ENCODE data around the gene NFYC.
A peak's percentile ranks its signal among the peaks of the same experiment; 100 is the strongest.

NFYC gene

GRCh38 chr1:40780678-40781607 is 89.4 kb downstream of the NFYC start:
- H3K4me3 ChIP-seq (replicated peaks; ENCODE audit: low read depth, low read length), result no peak overlapping the region
- no peak for TF ChIP-seq CTCF (IDR thresholded peaks at IDR 0.05; ENCODE audit: low read depth, low read length, missing control alignments)
- DNase-seq (ENCODE audit: extremely low read depth, low read depth), result no peak

- no peak for TF ChIP-seq CTCF (IDR thresholded peaks at IDR 0.05; ENCODE audit: low read depth, low read length, missing control alignments)
- no peak for DNase-seq (ENCODE audit: extremely low read depth, low read depth)
- no peak overlapping the region for H3K4me3 ChIP-seq (replicated peaks; ENCODE audit: low read depth, low read length)
These were observed 90.1 kb downstream of the NFYC start for GRCh38 chr1:40781608-40781971.

GRCh38 chr1:40782371-40782956 is 91.0 kb downstream of the NFYC start:
- H3K4me3 ChIP-seq (replicated peaks; ENCODE audit: low read depth, low read length), result no peak overlapping the region
- TF ChIP-seq CTCF (IDR thresholded peaks at IDR 0.05; ENCODE audit: low read depth, low read length, missing control alignments), result no peak
- DNase-seq (ENCODE audit: extremely low read depth, low read depth), result no peak

- no peak for TF ChIP-seq CTCF (IDR thresholded peaks at IDR 0.05; ENCODE audit: low read depth, low read length, missing control alignments)
- H3K4me3 ChIP-seq (replicated peaks; ENCODE audit: low read depth, low read length), result peak within 1 kb of the TSS; percentile 30
- no peak for DNase-seq (ENCODE audit: extremely low read depth, low read depth)
These were observed 91.7 kb downstream of the NFYC start, which contains the start of gene KCNQ4 for GRCh38 chr1:40783001-40783905. Gene KCNQ4 (plus strand): TSS chr1:40783787. CDS start chr1:40784094, 307 bp downstream.

- DNase-seq (ENCODE audit: extremely low read depth, low read depth), result no peak
- H3K4me3 ChIP-seq (replicated peaks; ENCODE audit: low read depth, low read length), result peak overlapping the region; percentile 21
- no peak for TF ChIP-seq CTCF (IDR thresholded peaks at IDR 0.05; ENCODE audit: low read depth, low read length, missing control alignments)
These were observed 92.8 kb downstream of the NFYC start for GRCh38 chr1:40784141-40784770.

GRCh38 chr1:40784771-40785151 is 93.3 kb downstream of the NFYC start:
- DNase-seq (ENCODE audit: extremely low read depth, low read depth), result no peak
- no peak for TF ChIP-seq CTCF (IDR thresholded peaks at IDR 0.05; ENCODE audit: low read depth, low read length, missing control alignments)
- H3K4me3 ChIP-seq (replicated peaks; ENCODE audit: low read depth, low read length), result no peak overlapping the region
